Neural progenitor cell (in vitro differentiated cells): ENCODE results near the gene RBM33. TPM values are rescaled to one million over a fixed set of nuclear protein-coding genes. Genes with fewer than 3 reads are reported as not detected.
A peak's percentile ranks its signal among the peaks of the same experiment; 100 is the strongest.

Experiments
- DNase-seq: peaks from one replicate; pipeline ENCODE4 v3.0.0-alpha.2; 2016; ENCODE audit warnings: low spot score
- H2AFZ ChIP-seq: fragments of 200-600 bp; sonication (generic); replicated peaks from 2 replicates; pipeline ENCODE4 v1.6.1; 2016; ENCODE audit warnings: antibody characterized with exemption
- H3F3A ChIP-seq: fragments of 200-600 bp; sonication (generic); 2 replicates; pipeline ENCODE4 v1.6.1; 2016; ENCODE audit warnings: antibody characterized with exemption, low read depth
- H3K27ac ChIP-seq: fragments of 200-600 bp; sonication (generic); 2 replicates; pipeline ENCODE4 v1.5.1; 2016; ENCODE audit warnings: mild to moderate bottlenecking
- H3K27me3 ChIP-seq: fragments of 200-600 bp; sonication (generic); 2 replicates; pipeline ENCODE4 v1.6.1; 2016; ENCODE audit warnings: mild to moderate bottlenecking, moderate library complexity
- H3K36me3 ChIP-seq: fragments of 200-600 bp; sonication (generic); 2 replicates; pipeline ENCODE4 v1.5.1; 2016
- H3K4me1 ChIP-seq: fragments of 200-600 bp; sonication (generic); 2 replicates; pipeline ENCODE4 v1.6.1; 2016; ENCODE audit warnings: mixed run types
- H3K4me2 ChIP-seq: fragments of 200-600 bp; sonication (generic); 2 replicates; pipeline ENCODE4 v1.6.1; 2016
- H3K4me3 ChIP-seq: fragments of 200-600 bp; sonication (generic); 2 replicates; pipeline ENCODE4 v1.5.1; 2016
- H3K79me2 ChIP-seq: fragments of 200-600 bp; sonication (generic); 2 replicates; pipeline ENCODE4 v1.6.1; 2016; ENCODE audit warnings: low read depth
- H3K9ac ChIP-seq: fragments of 200-600 bp; sonication (generic); 2 replicates; pipeline ENCODE4 v1.6.1; 2016
- H3K9me3 ChIP-seq: fragments of 200-600 bp; sonication (generic); 2 replicates; pipeline ENCODE4 v1.5.1; 2016; ENCODE audit warnings: low read depth
- H4K20me1 ChIP-seq: fragments of 200-600 bp; sonication (generic); 2 replicates; pipeline ENCODE4 v1.6.1; 2016; ENCODE audit warnings: low read depth
- H3K27ac Mint-ChIP-seq: 3 replicates; pipeline ENCODE4 v1.8.0; 2021; ENCODE audit warnings: mixed read lengths
- H3K27me3 Mint-ChIP-seq: 2 replicates; pipeline ENCODE4 v1.8.0; 2022; ENCODE audit warnings: low read depth, mild to moderate bottlenecking, inconsistent platforms, moderate library complexity, mixed read lengths; ENCODE audit not compliant: insufficient read depth
- H3K36me3 Mint-ChIP-seq: 3 replicates; pipeline ENCODE4 v1.8.0; 2021; ENCODE audit warnings: mixed read lengths
- H3K4me1 Mint-ChIP-seq: 3 replicates; pipeline ENCODE4 v1.8.0; 2021; ENCODE audit warnings: mixed read lengths
- H3K4me3 Mint-ChIP-seq: 3 replicates; pipeline ENCODE4 v1.8.0; 2021; ENCODE audit warnings: mild to moderate bottlenecking, moderate library complexity, mixed read lengths
- H3K9me3 Mint-ChIP-seq: 3 replicates; pipeline ENCODE4 v1.8.0; 2020; ENCODE audit warnings: mixed read lengths
- EZH2 ChIP-seq: fragments of 200-600 bp; sonication (generic); IDR thresholded peaks from 2 replicates; pipeline ENCODE4 v1.6.1; 2017; ENCODE audit warnings: antibody characterized with exemption, mild to moderate bottlenecking, moderate library complexity
- EZH2phosphoT487 ChIP-seq: fragments of 200-600 bp; sonication (generic); IDR thresholded peaks from 2 replicates; pipeline ENCODE4 v1.6.1; 2017; ENCODE audit warnings: antibody characterized with exemption
- total RNA-seq: library from RNA; depleted of rRNA; stranded (reverse); fragments of >200 nt; gene quantifications from 2 replicates; pipeline ENCODE4 v1.2.3, GENCODE V29; 2015; ENCODE audit warnings: low replicate concordance
- TF ChIP-seq, protein P1 (sequence below): fragments of 200-600 bp; sonication (generic); IDR thresholded peaks from 2 replicates; pipeline ENCODE4 v1.5.1; 2017; ENCODE audit warnings: antibody characterized with exemption, mild to moderate bottlenecking

Gene RBM33
- total RNA-seq, 1 donor from 2014 or later, result 48.6 TPM

GRCh38 chr7:155756322-155756721 is 111.9 kb downstream of the RBM33 start:
- TF ChIP-seq EZH2 (no peak), EZH2phosphoT487 (no peak)
- TF ChIP-seq, protein P1, sequence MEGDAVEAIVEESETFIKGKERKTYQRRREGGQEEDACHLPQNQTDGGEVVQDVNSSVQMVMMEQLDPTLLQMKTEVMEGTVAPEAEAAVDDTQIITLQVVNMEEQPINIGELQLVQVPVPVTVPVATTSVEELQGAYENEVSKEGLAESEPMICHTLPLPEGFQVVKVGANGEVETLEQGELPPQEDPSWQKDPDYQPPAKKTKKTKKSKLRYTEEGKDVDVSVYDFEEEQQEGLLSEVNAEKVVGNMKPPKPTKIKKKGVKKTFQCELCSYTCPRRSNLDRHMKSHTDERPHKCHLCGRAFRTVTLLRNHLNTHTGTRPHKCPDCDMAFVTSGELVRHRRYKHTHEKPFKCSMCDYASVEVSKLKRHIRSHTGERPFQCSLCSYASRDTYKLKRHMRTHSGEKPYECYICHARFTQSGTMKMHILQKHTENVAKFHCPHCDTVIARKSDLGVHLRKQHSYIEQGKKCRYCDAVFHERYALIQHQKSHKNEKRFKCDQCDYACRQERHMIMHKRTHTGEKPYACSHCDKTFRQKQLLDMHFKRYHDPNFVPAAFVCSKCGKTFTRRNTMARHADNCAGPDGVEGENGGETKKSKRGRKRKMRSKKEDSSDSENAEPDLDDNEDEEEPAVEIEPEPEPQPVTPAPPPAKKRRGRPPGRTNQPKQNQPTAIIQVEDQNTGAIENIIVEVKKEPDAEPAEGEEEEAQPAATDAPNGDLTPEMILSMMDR, result no peak
- H3K9ac ChIP-seq, result no peak overlapping the region
- no peak overlapping the region for H3K4me3 Mint-ChIP-seq
- peaks cover 46% of the 10 kb centered on the region for H4K20me1 ChIP-seq
- no peaks in the 10 kb centered on the region for H3K27me3 ChIP-seq
- no peak for DNase-seq
- H3K4me1 ChIP-seq, result peaks cover 22% of the 10 kb centered on the region
- no peak overlapping the region for H3K27ac ChIP-seq
- no peak overlapping the region for H2AFZ ChIP-seq
- no peak overlapping the region for H3K27ac Mint-ChIP-seq
- H3K4me3 ChIP-seq, result no peak overlapping the region
- no peak overlapping the region for H3K4me2 ChIP-seq
- peaks cover 58% of the 10 kb centered on the region for H3K36me3 Mint-ChIP-seq
- no peaks in the 10 kb centered on the region for H3K9me3 ChIP-seq
- peaks cover 95% of the 10 kb centered on the region for H3K79me2 ChIP-seq
- H3F3A ChIP-seq, result no peaks in the 10 kb centered on the region
- no peaks in the 10 kb centered on the region for H3K36me3 ChIP-seq
- peaks cover 2% of the 10 kb centered on the region for H3K27me3 Mint-ChIP-seq
- peaks cover 30% of the 10 kb centered on the region for H3K9me3 Mint-ChIP-seq
- H3K4me1 Mint-ChIP-seq, result peaks cover 4% of the 10 kb centered on the region

DNA sequence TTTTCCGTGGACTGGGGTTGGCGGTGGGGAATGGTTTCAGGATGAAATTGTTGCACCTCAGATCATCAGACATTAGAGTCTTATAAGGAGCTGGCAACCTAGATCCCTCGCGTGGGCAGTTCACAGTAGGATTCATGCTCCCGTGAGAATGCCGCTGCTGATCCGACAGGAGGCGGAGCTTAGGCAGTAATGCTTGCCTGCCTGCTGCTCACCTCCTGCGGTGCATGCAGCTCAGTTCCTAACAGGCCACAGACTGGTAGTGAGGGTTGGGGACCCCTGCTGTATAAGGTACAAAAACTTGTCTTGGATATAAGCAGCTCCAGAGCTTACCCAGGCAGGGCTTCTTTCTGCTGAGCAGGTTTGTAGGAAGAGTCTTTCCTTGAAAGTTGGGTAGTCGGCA is 113.9 kb downstream of the RBM33 start:
- Histone ChIP-seq H3K36me3 (no peaks in the 10 kb centered on the region), H3K79me2 (peaks cover 97% of the 10 kb centered on the region), H2AFZ (no peak overlapping the region), H3K27me3 (no peaks in the 10 kb centered on the region), H3K4me2 (no peak overlapping the region), H3F3A (no peaks in the 10 kb centered on the region), H3K27ac (no peak overlapping the region), H3K9ac (no peak overlapping the region), H3K9me3 (no peaks in the 10 kb centered on the region), H4K20me1 (peaks cover 47% of the 10 kb centered on the region), H3K4me3 (no peak overlapping the region), H3K4me1 (peaks cover 26% of the 10 kb centered on the region)
- Mint-ChIP-seq H3K9me3 (peaks cover 32% of the 10 kb centered on the region), H3K4me3 (no peak overlapping the region), H3K36me3 (peaks cover 67% of the 10 kb centered on the region), H3K27me3 (peaks cover 3% of the 10 kb centered on the region), H3K27ac (no peak overlapping the region), H3K4me1 (peaks cover 15% of the 10 kb centered on the region)
- TF ChIP-seq EZH2 (no peak), EZH2phosphoT487 (no peak)
- TF ChIP-seq, protein P1, result no peak
- peak; percentile 58 for DNase-seq

GRCh38 chr7:155759740-155760430 is 115.4 kb downstream of the RBM33 start:
- Mint-ChIP-seq H3K27ac (no peak overlapping the region), H3K4me3 (peak overlapping the region; percentile 48), H3K36me3 (peaks cover 63% of the 10 kb centered on the region), H3K27me3 (peaks cover 3% of the 10 kb centered on the region), H3K4me1 (peaks cover 18% of the 10 kb centered on the region), H3K9me3 (peaks cover 32% of the 10 kb centered on the region)
- peaks cover 42% of the 10 kb centered on the region for H4K20me1 ChIP-seq
- no peaks in the 10 kb centered on the region for H3K9me3 ChIP-seq
- no peak overlapping the region for H3K27ac ChIP-seq
- no peaks in the 10 kb centered on the region for H3K36me3 ChIP-seq
- peaks cover 13% of the 10 kb centered on the region for H3K4me1 ChIP-seq
- no peak overlapping the region for H3K9ac ChIP-seq
- H3K27me3 ChIP-seq, result no peaks in the 10 kb centered on the region
- no peaks in the 10 kb centered on the region for H3F3A ChIP-seq
- no peak overlapping the region for H3K4me2 ChIP-seq
- peaks cover 85% of the 10 kb centered on the region for H3K79me2 ChIP-seq
- no peak overlapping the region for H3K4me3 ChIP-seq
- no peak for TF ChIP-seq EZH2phosphoT487
- TF ChIP-seq, protein P1, result no peak
- no peak for TF ChIP-seq EZH2
- H2AFZ ChIP-seq, result no peak overlapping the region
- no peak for DNase-seq
